GM23338 (cell line): ENCODE results near the gene USP17L22. TPM values are rescaled to one million over a fixed set of nuclear protein-coding genes. Genes with fewer than 3 reads are reported as not detected.
"Not testable (repeated sequence)": the region's sequence is repeated elsewhere in the genome, so short reads cannot be mapped to it uniquely, and the experiment has no call there.

ENCODE experiments used
- ATAC-seq: fragments of 200-7000 bp; cut with Tn5 transposase; 3 replicates; pipeline ENCODE4 v1.9.1; 2020
- DNase-seq: peaks from one replicate; pipeline ENCODE4 v3.0.0-alpha.2; 2015; ENCODE audit warnings: low spot score
- H2AFZ ChIP-seq: fragments of 200-600 bp; sonication (generic); 2 replicates; pipeline ENCODE4 v1.8.0; 2016; ENCODE audit warnings: antibody characterized with exemption, mild to moderate bottlenecking, moderate library complexity
- H3F3A ChIP-seq: fragments of 200-600 bp; sonication (generic); replicated peaks from 2 replicates; pipeline ENCODE4 v1.8.0; 2017; ENCODE audit warnings: antibody characterized with exemption, mixed run types, low read depth
- H3K27ac ChIP-seq: fragments of 200-600 bp; sonication (generic); 2 replicates; pipeline ENCODE4 v1.6.1; 2016; ENCODE audit warnings: low read depth
- H3K27me3 ChIP-seq: fragments of 200-600 bp; sonication (generic); 2 replicates; pipeline ENCODE4 v1.8.0; 2016; ENCODE audit warnings: mild to moderate bottlenecking, mixed run types, moderate library complexity; ENCODE audit not compliant: insufficient read depth
- H3K36me3 ChIP-seq: fragments of 200-600 bp; sonication (generic); 2 replicates; pipeline ENCODE4 v1.8.0; 2016; ENCODE audit warnings: mild to moderate bottlenecking; ENCODE audit not compliant: insufficient read depth
- H3K4me1 ChIP-seq: fragments of 200-600 bp; sonication (generic); 2 replicates; pipeline ENCODE4 v1.8.0; 2016; ENCODE audit warnings: mild to moderate bottlenecking, moderate library complexity; ENCODE audit not compliant: insufficient read depth
- H3K4me2 ChIP-seq: fragments of 200-600 bp; sonication (generic); 2 replicates; pipeline ENCODE4 v1.7.1; 2017; ENCODE audit warnings: mixed run types
- H3K4me3 ChIP-seq: fragments of 200-600 bp; sonication (generic); 2 replicates; pipeline ENCODE4 v1.6.1; 2016; ENCODE audit warnings: mixed run types
- H3K79me2 ChIP-seq: fragments of 200-600 bp; sonication (generic); replicated peaks from 2 replicates; pipeline ENCODE4 v1.8.0; 2017; ENCODE audit warnings: mild to moderate bottlenecking; ENCODE audit not compliant: insufficient read depth
- H3K9me2 ChIP-seq: fragments of 200-600 bp; sonication (generic); 2 replicates; pipeline ENCODE4 v1.8.0; 2017; ENCODE audit not compliant: insufficient read depth
- H4K20me1 ChIP-seq: fragments of 200-600 bp; sonication (generic); replicated peaks from 2 replicates; pipeline ENCODE4 v1.8.0; 2017; ENCODE audit warnings: mild to moderate bottlenecking; ENCODE audit not compliant: insufficient read depth
- H3K27ac Mint-ChIP-seq: 2 replicates; pipeline ENCODE4 v1.8.0; 2020; ENCODE audit warnings: inconsistent platforms, mild to moderate bottlenecking, moderate library complexity, mixed read lengths
- H3K27me3 Mint-ChIP-seq: 3 replicates; pipeline ENCODE4 v1.8.0; 2022; ENCODE audit warnings: low read depth, mild to moderate bottlenecking, moderate library complexity, mixed read lengths, inconsistent platforms; ENCODE audit not compliant: insufficient read depth, poor library complexity
- H3K36me3 Mint-ChIP-seq: 3 replicates; pipeline ENCODE4 v1.8.0; 2021; ENCODE audit warnings: low read depth, mild to moderate bottlenecking, inconsistent platforms, moderate library complexity, mixed read lengths
- H3K4me1 Mint-ChIP-seq: 3 replicates; pipeline ENCODE4 v1.8.0; 2020; ENCODE audit warnings: mild to moderate bottlenecking, inconsistent platforms, mixed read lengths
- H3K4me3 Mint-ChIP-seq: 3 replicates; pipeline ENCODE4 v1.8.0; 2021; ENCODE audit warnings: moderate library complexity, mild to moderate bottlenecking, inconsistent platforms, mixed read lengths
- H3K9me3 Mint-ChIP-seq: 3 replicates; pipeline ENCODE4 v1.8.0; 2020; ENCODE audit warnings: moderate library complexity, mild to moderate bottlenecking, inconsistent platforms, mixed read lengths
- polyA plus RNA-seq: library from polyadenylated mRNA; unstranded; fragments of >200 nt; fragmentation: Nextera tagmentation; extraction: Ambion mirVana; gene quantifications from 2 replicates; pipeline ENCODE4 v1.2.1, GENCODE V29; 2016
- total RNA-seq: library from RNA; depleted of rRNA; stranded (reverse); fragments of >200 nt; shearing (Covaris generic); gene quantifications from 2 replicates; pipeline ENCODE4 v1.2.3, GENCODE V29; 2014

USP17L22 gene
- total and polyA plus RNA-seq, 2 experiments from 2014 or later: not detected

DNA sequence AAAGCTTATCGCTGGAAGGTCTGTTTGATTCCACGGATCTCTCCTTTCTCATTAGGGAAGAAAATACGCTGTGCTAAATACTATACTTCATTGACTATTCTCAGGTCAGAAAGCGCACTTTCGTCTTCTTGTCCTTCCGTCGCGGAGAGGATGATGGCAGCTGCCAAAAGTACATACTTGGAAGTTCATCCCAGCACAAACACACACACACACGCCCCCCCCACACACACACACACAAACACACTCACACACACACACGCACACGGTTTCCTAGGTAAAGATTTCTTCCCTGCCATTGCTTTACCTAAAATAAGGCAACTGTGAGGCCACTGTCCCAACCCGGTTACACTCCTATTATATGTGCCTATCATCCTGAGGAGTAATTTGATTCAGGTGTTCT, 29.0 kb upstream of the USP17L22 start:
- not testable (repeated sequence) for H3K4me3 Mint-ChIP-seq, H4K20me1 ChIP-seq, H2AFZ ChIP-seq, H3K36me3 Mint-ChIP-seq, H3K27ac ChIP-seq, H3K4me2 ChIP-seq, H3K36me3 ChIP-seq, H3K9me2 ChIP-seq, H3K4me3 ChIP-seq, H3K27me3 ChIP-seq, H3K79me2 ChIP-seq, H3K9me3 Mint-ChIP-seq, H3K4me1 Mint-ChIP-seq, H3K27me3 Mint-ChIP-seq, H3F3A ChIP-seq, H3K4me1 ChIP-seq, ATAC-seq, H3K27ac Mint-ChIP-seq
- peak; percentile 0 for DNase-seq

DNA sequence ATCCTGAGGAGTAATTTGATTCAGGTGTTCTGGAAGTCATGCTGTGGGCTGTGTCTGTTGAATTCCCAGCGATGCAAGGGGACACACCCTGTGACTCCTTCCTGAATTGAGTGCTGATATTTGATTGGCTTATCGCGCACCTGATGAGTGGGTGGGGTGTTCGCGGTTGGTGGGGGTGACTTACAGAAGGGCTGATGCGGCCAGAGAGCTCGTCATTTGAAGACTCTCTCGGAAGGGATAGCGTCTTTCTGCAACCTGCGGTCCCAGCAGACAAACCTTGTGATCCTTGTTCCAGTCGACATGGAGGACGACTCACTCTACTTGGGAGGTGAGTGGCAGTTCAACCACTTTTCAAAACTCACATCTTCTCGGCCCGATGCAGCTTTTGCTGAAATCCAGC, 23.8 kb upstream of the USP17L22 start, which contains the start of gene USP17L17:
Gene USP17L17, plus strand, starts transcription at position 301 of the 400 bp plus-strand sequence. Its CDS starts 0 bp downstream, at position 301.
- H3K27me3 Mint-ChIP-seq, H3K36me3 ChIP-seq, H3K36me3 Mint-ChIP-seq, DNase-seq, H3K9me3 Mint-ChIP-seq, H3K27ac ChIP-seq, H3F3A ChIP-seq, ATAC-seq, H4K20me1 ChIP-seq, H3K27me3 ChIP-seq, H3K4me3 Mint-ChIP-seq, H3K4me2 ChIP-seq, H3K4me1 ChIP-seq, H3K4me1 Mint-ChIP-seq, H2AFZ ChIP-seq, H3K27ac Mint-ChIP-seq, H3K4me3 ChIP-seq, H3K9me2 ChIP-seq, H3K79me2 ChIP-seq: not testable (repeated sequence)

DNA sequence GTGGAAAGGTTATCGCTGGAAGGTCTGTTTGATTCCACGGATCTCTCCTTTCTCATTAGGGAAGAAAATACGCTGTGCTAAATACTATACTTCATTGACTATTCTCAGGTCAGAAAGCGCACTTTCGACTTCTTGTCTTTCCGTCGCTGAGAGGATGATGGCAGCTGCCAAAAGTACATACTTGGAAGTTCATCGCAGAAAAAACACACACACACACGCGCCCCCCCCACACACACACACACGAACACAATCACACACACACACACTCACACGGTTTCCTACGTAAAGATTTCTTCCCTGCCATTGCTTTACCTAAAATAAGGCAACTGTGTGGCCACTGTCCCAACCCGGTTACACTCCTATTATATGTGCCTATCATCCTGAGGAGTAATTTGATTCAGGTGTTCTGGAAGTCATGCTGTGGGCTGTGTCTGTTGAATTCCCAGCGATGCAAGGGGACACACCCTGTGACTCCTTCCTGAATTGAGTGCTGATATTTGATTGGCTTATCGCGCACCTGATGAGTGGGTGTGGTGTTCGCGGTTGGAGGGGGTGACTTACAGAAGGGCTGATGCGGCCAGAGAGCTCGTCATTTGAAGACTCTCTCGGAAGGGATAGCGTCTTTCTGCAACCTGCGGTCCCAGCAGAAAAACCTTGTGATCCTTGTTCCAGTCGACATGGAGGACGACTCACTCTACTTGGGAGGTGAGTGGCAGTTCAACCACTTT, 19.3 kb upstream of the USP17L22 start, which contains the start of gene USP17L18:
Gene USP17L18, plus strand, starts transcription at position 678 of the 728 bp plus-strand sequence. Its CDS starts 0 bp downstream, at position 678.
- not testable (repeated sequence) for H4K20me1 ChIP-seq, H3K9me3 Mint-ChIP-seq, H3F3A ChIP-seq, ATAC-seq, H3K4me2 ChIP-seq, H3K27me3 ChIP-seq, H3K9me2 ChIP-seq, H3K27ac ChIP-seq, H3K27ac Mint-ChIP-seq, H3K4me1 ChIP-seq, H3K27me3 Mint-ChIP-seq, H2AFZ ChIP-seq, H3K79me2 ChIP-seq, H3K4me3 Mint-ChIP-seq, H3K4me1 Mint-ChIP-seq, H3K36me3 ChIP-seq, H3K4me3 ChIP-seq, H3K36me3 Mint-ChIP-seq
- DNase-seq: peak; percentile 0

DNA sequence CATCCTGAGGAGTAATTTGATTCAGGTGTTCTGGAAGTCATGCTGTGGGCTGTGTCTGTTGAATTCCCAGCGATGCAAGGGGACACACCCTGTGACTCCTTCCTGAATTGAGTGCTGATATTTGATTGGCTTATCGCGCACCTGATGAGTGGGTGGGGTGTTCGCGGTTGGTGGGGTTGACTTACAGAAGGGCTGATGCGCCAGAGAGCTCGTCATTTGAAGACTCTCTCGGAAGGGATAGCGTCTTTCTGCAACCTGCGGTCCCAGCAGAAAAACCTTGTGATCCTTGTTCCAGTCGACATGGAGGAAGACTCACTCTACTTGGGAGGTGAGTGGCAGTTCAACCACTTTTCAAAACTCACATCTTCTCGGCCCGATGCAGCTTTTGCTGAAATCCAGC, 14.3 kb upstream of the USP17L22 start, which contains the start of gene USP17L19:
Gene USP17L19, plus strand, starts transcription at position 301 of the 400 bp plus-strand sequence. Its CDS starts 0 bp downstream, at position 301.
- H3K4me1 ChIP-seq, H4K20me1 ChIP-seq, H2AFZ ChIP-seq, H3K36me3 ChIP-seq, H3K9me2 ChIP-seq, H3K27ac Mint-ChIP-seq, DNase-seq, H3K4me3 Mint-ChIP-seq, H3K4me1 Mint-ChIP-seq, H3K27me3 Mint-ChIP-seq, H3K27me3 ChIP-seq, H3K4me3 ChIP-seq, H3K9me3 Mint-ChIP-seq, H3K4me2 ChIP-seq, ATAC-seq, H3K79me2 ChIP-seq, H3K27ac ChIP-seq, H3F3A ChIP-seq, H3K36me3 Mint-ChIP-seq: not testable (repeated sequence)

DNA sequence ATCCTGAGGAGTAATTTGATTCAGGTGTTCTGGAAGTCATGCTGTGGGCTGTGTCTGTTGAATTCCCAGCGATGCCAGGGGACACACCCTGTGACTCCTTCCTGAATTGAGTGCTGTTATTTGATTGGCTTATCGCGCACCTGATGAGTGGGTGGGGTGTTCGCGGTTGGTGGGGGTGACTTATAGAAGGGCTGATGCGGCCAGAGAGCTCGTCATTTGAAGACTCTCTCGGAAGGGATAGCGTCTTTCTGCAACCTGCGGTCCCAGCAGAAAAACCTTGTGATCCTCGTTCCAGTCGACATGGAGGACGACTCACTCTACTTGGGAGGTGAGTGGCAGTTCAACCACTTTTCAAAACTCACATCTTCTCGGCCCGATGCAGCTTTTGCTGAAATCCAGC, 9.6 kb upstream of the USP17L22 start, which contains the start of gene USP17L20:
Gene USP17L20, plus strand, starts transcription at position 301 of the 400 bp plus-strand sequence. Its CDS starts 0 bp downstream, at position 301.
- DNase-seq, H2AFZ ChIP-seq, H3F3A ChIP-seq, H3K27me3 ChIP-seq, H3K36me3 ChIP-seq, H3K4me3 ChIP-seq, H3K4me3 Mint-ChIP-seq, H3K36me3 Mint-ChIP-seq, H3K9me3 Mint-ChIP-seq, H3K4me1 Mint-ChIP-seq, ATAC-seq, H3K4me2 ChIP-seq, H3K9me2 ChIP-seq, H3K27ac Mint-ChIP-seq, H3K27ac ChIP-seq, H3K79me2 ChIP-seq, H3K27me3 Mint-ChIP-seq, H4K20me1 ChIP-seq, H3K4me1 ChIP-seq: not testable (repeated sequence)

DNA sequence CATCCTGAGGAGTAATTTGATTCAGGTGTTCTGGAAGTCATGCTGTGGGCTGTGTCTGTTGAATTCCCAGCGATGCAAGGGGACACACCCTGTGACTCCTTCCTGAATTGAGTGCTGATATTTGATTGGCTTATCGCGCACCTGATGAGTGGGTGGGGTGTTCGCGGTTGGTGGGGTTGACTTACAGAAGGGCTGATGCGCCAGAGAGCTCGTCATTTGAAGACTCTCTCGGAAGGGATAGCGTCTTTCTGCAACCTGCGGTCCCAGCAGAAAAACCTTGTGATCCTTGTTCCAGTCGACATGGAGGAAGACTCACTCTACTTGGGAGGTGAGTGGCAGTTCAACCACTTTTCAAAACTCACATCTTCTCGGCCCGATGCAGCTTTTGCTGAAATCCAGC, 4.8 kb upstream of the USP17L22 start, which contains the start of gene USP17L21:
Gene USP17L21, plus strand, starts transcription at position 301 of the 400 bp plus-strand sequence. Its CDS starts 0 bp downstream, at position 301.
- not testable (repeated sequence) for H4K20me1 ChIP-seq, H3K4me1 Mint-ChIP-seq, H3K36me3 ChIP-seq, H3F3A ChIP-seq, ATAC-seq, H3K4me1 ChIP-seq, H2AFZ ChIP-seq, DNase-seq, H3K4me3 Mint-ChIP-seq, H3K27ac ChIP-seq, H3K4me2 ChIP-seq, H3K79me2 ChIP-seq, H3K9me2 ChIP-seq, H3K27me3 Mint-ChIP-seq, H3K4me3 ChIP-seq, H3K36me3 Mint-ChIP-seq, H3K9me3 Mint-ChIP-seq, H3K27ac Mint-ChIP-seq, H3K27me3 ChIP-seq
